ENCODE data around the gene MED9.

The MED9 gene

GRCh38 chr17:17516941-17517720 lies 40.3 kb downstream of the MED9 start:
- no peak for DNase-seq (ENCODE audit: low read depth)

- no peak for DNase-seq (ENCODE audit: low read depth)
These were observed 41.2 kb downstream of the MED9 start for GRCh38 chr17:17518014-17518413.

- no peak for DNase-seq (ENCODE audit: low read depth)
These were observed 42.2 kb downstream of the MED9 start for GRCh38 chr17:17518951-17519350.

- no peak for DNase-seq (ENCODE audit: low read depth)
These were observed 43.1 kb downstream of the MED9 start for GRCh38 chr17:17519886-17520285.

GRCh38 chr17:17520599-17521232 lies 43.9 kb downstream of the MED9 start:
- no peak for DNase-seq (ENCODE audit: low read depth)

- no peak for DNase-seq (ENCODE audit: low read depth)
These were observed 46.4 kb downstream of the MED9 start for GRCh38 chr17:17523001-17523730.

- DNase-seq (ENCODE audit: low read depth) = no peak
These were observed 47.1 kb downstream of the MED9 start for GRCh38 chr17:17523731-17524490.

- DNase-seq (ENCODE audit: low read depth) = no peak
These were observed 48.5 kb downstream of the MED9 start for GRCh38 chr17:17525311-17525710.

- no peak for DNase-seq (ENCODE audit: low read depth)
These were observed 49.2 kb downstream of the MED9 start for GRCh38 chr17:17525956-17526355.

GRCh38 chr17:17526369-17526768 lies 49.6 kb downstream of the MED9 start:
- no peak for DNase-seq (ENCODE audit: low read depth)

GRCh38 chr17:17527534-17527933 lies 50.7 kb downstream of the MED9 start:
- no peak for DNase-seq (ENCODE audit: low read depth)

- DNase-seq (ENCODE audit: low read depth) = no peak
These were observed 51.2 kb downstream of the MED9 start for GRCh38 chr17:17527956-17528500.

- no peak for DNase-seq (ENCODE audit: low read depth)
These were observed 52.2 kb downstream of the MED9 start for GRCh38 chr17:17528696-17529652.

- no peak for DNase-seq (ENCODE audit: low read depth)
These were observed 54.4 kb downstream of the MED9 start for GRCh38 chr17:17531156-17531555.

GRCh38 chr17:17532991-17533390 lies 56.2 kb downstream of the MED9 start:
- no peak for DNase-seq (ENCODE audit: low read depth)

- DNase-seq (ENCODE audit: low read depth) = no peak
These were observed 57.2 kb downstream of the MED9 start for GRCh38 chr17:17533901-17534441.

- peak; percentile 35 for DNase-seq (ENCODE audit: low read depth)
These were observed 59.2 kb downstream of the MED9 start for GRCh38 chr17:17535957-17536356.

GRCh38 chr17:17536702-17537101 lies 59.9 kb downstream of the MED9 start:
- DNase-seq (ENCODE audit: low read depth) = no peak

- no peak for DNase-seq (ENCODE audit: low read depth)
These were observed 60.7 kb downstream of the MED9 start for GRCh38 chr17:17537311-17538099.
